HL-60 (cell line): ENCODE results near the gene RAB3C.

Source experiments
- CTCF ChIP-seq: IDR thresholded peaks from one replicate; pipeline ENCODE4 v1.5.1; 2011; ENCODE audit warnings: low read length, control low read depth, inconsistent platforms; ENCODE audit not compliant: insufficient read depth
- GABPA ChIP-seq: IDR thresholded peaks from 2 replicates; pipeline ENCODE4 v1.6.1; 2012; ENCODE audit warnings: low read depth
- POLR2AphosphoS5 ChIP-seq: IDR thresholded peaks from 2 replicates; pipeline ENCODE4 v1.6.1; 2012; ENCODE audit warnings: low read depth
- REST ChIP-seq: IDR thresholded peaks from 2 replicates; pipeline ENCODE4 v1.6.1; 2012; ENCODE audit warnings: low read depth; ENCODE audit not compliant: insufficient replicate concordance
- SPI1 ChIP-seq: IDR thresholded peaks from 2 replicates; pipeline ENCODE4 v1.6.1; 2012; ENCODE audit warnings: low read depth, mild to moderate bottlenecking, borderline replicate concordance

- TF ChIP-seq CTCF (no peak), GABPA (no peak), REST (no peak), POLR2AphosphoS5 (no peak), SPI1 (no peak)
Observed at GRCh38 chr5:58598440-58598839, 15.6 kb downstream of the RAB3C start.
